Measurements from ENCODE around the gene SLC1A2.

The SLC1A2 gene

GRCh38 chr11:35245786-35246185 lies 173.6 kb downstream of the SLC1A2 start:
- no peak for TF ChIP-seq PATZ1 (CRISPR knock-in tag; IDR thresholded peaks at IDR 0.05; ENCODE audit: borderline replicate concordance)
- TF ChIP-seq CREB5 (CRISPR knock-in tag; IDR thresholded peaks at IDR 0.05; ENCODE audit: low read depth): no peak
- no peak for TF ChIP-seq OSR1 (CRISPR knock-in tag; IDR thresholded peaks at IDR 0.05)
- no peak for TF ChIP-seq TSHZ2 (CRISPR knock-in tag; IDR thresholded peaks at IDR 0.05)
- no peak for TF ChIP-seq ZFP30 (CRISPR knock-in tag; IDR thresholded peaks at IDR 0.05)
- no peak for TF ChIP-seq PPARA (CRISPR knock-in tag; IDR thresholded peaks at IDR 0.05; ENCODE audit: borderline replicate concordance)
- no peak for TF ChIP-seq SNAI2 (CRISPR knock-in tag; IDR thresholded peaks at IDR 0.05)
- no peak for TF ChIP-seq ARNTL (CRISPR knock-in tag; IDR thresholded peaks at IDR 0.05; ENCODE audit: borderline replicate concordance, low read depth)
- no peak for TF ChIP-seq ZC3H10 (CRISPR knock-in tag; IDR thresholded peaks at IDR 0.05)
- TF ChIP-seq RARB (CRISPR knock-in tag; IDR thresholded peaks at IDR 0.05): no peak
- no peak for TF ChIP-seq ESRRG (CRISPR knock-in tag; IDR thresholded peaks at IDR 0.05)
- TF ChIP-seq TCF4 (CRISPR knock-in tag; IDR thresholded peaks at IDR 0.05; ENCODE audit: borderline replicate concordance): no peak
- no peak for TF ChIP-seq TOX (CRISPR knock-in tag; IDR thresholded peaks at IDR 0.05; ENCODE audit: borderline replicate concordance)
- TF ChIP-seq ZNF8 (CRISPR knock-in tag; IDR thresholded peaks at IDR 0.05): no peak
- no peak for TF ChIP-seq POU6F1 (CRISPR knock-in tag; IDR thresholded peaks at IDR 0.05; ENCODE audit: borderline replicate concordance, low read depth)
- ATAC-seq: no peak

- ATAC-seq: no peak
- TF ChIP-seq ZNF70 (CRISPR knock-in tag; IDR thresholded peaks at IDR 0.05): no peak
Observed at GRCh38 chr11:35245056-35245455, 174.3 kb downstream of the SLC1A2 start.

GRCh38 chr11:35243774-35244173 lies 175.6 kb downstream of the SLC1A2 start:
- TF ChIP-seq ZNF70 (CRISPR knock-in tag; IDR thresholded peaks at IDR 0.05) (no peak), ISL1 (CRISPR knock-in tag; IDR thresholded peaks at IDR 0.05) (no peak), PATZ1 (CRISPR knock-in tag; IDR thresholded peaks at IDR 0.05; ENCODE audit: borderline replicate concordance) (no peak), TOX (CRISPR knock-in tag; IDR thresholded peaks at IDR 0.05; ENCODE audit: borderline replicate concordance) (no peak), CSRNP3 (CRISPR knock-in tag; IDR thresholded peaks at IDR 0.05) (no peak), POU6F1 (CRISPR knock-in tag; IDR thresholded peaks at IDR 0.05; ENCODE audit: borderline replicate concordance, low read depth) (no peak), TCF4 (CRISPR knock-in tag; IDR thresholded peaks at IDR 0.05; ENCODE audit: borderline replicate concordance) (no peak), OSR1 (CRISPR knock-in tag; IDR thresholded peaks at IDR 0.05) (no peak), CREB5 (CRISPR knock-in tag; IDR thresholded peaks at IDR 0.05; ENCODE audit: low read depth) (no peak)
- no peak for ATAC-seq

Data from SK-N-SH treated with all-trans-retinoic acid at 6 μM for 48 hours (cell line).